NT2/D1 (cell line): ENCODE data around the gene CDC42BPA.

ENCODE experiments used
- SUZ12 ChIP-seq: IDR thresholded peaks from 2 replicates; pipeline ENCODE4 v1.6.1; 2011; ENCODE audit not compliant: insufficient read length, insufficient read depth; ENCODE audit errors: extremely low read depth
- ZNF274 ChIP-seq: IDR thresholded peaks from 2 replicates; pipeline ENCODE4 v1.6.1; 2011; ENCODE audit warnings: mild to moderate bottlenecking, low read depth, low read length

- TF ChIP-seq ZNF274: no peak
- TF ChIP-seq SUZ12: no peak
Measured at GRCh38 chr1:226985239-226985838, 333.0 kb downstream of the CDC42BPA start.
